Measurements from ENCODE around the gene SLC45A3. TPM values are rescaled to one million over a fixed set of nuclear protein-coding genes. Genes with fewer than 3 reads are reported as not detected.

Gene SLC45A3
- total and polyA plus RNA-seq, 2 of the 4 experiments (the other 2 are of a cell fraction): 1.4 to 2.5 TPM

- BruUV-seq (replicated peaks): no TSS peak
- no peak for ATAC-seq (ENCODE audit: low read depth)
Measured at GRCh38 chr1:205676597-205676996, 3.7 kb downstream of the SLC45A3 start.

More at GRCh38 chr1:205676597-205676996, 3.7 kb downstream of the SLC45A3 start:
- no peak overlapping the region for H3K18ac ChIP-seq (ENCODE audit: low read depth, low read length)
- no peak overlapping the region for H4K5ac ChIP-seq (ENCODE audit: low read depth, low read length)
- peaks cover 1% of the 10 kb centered on the region; the same call in 1 of the 2 replicates for H3K27me3 ChIP-seq (ENCODE audit: control insufficient read depth, insufficient read depth, low read length)
- no peak overlapping the region for H3K4me3 ChIP-seq (ENCODE audit: insufficient read depth, low read depth, low read length)
- no peaks in the 10 kb centered on the region for H3K9me3 ChIP-seq (ENCODE audit: control insufficient read depth, insufficient read depth, low read length)
- intact Hi-C loops (cut with micrococcal nuclease): no loop called here
- no peaks in the 10 kb centered on the region for H4K20me1 ChIP-seq (ENCODE audit: insufficient read depth, low read length)
- H4K8ac ChIP-seq (ENCODE audit: low read depth in 2 of 2, low read length in 2 of 2): no peak overlapping the region
- H3K4me1 ChIP-seq (ENCODE audit: control insufficient read depth, insufficient read depth, low read length): peaks cover 12% of the 10 kb centered on the region
- in situ Hi-C loops (cut with MboI; ENCODE audit: low sequenced_read_pairs): no loop called here
- no peak overlapping the region for H3K56ac ChIP-seq (ENCODE audit: extremely low read depth, insufficient read depth, low read length)
- peaks cover 5 to 19% of the 10 kb centered on the region in 2 experiments; a peak in 3 of 4 replicates for H3K79me1 ChIP-seq (ENCODE audit: low read depth in 1 of 2, low read length in 2 of 2)
- H2BK20ac ChIP-seq (ENCODE audit: low read depth, low read length): no peak overlapping the region
- no peak overlapping the region for H2BK15ac ChIP-seq (ENCODE audit: low read depth, low read length)
- ChIA-PET POLR2A (ENCODE audit: unreplicated experiment) (no interaction called here), CTCF (interaction anchor here (1.1 to 1.5 kb wide), 2 partner anchors 18 to 35 kb away, joined by 3 to 7 read pairs; no protein-coding TSS in a partner anchor)
- no peak for TF ChIP-seq CTCF (conservative IDR thresholded peaks at IDR 0.05; ENCODE audit: low read depth, low read length)
- no peak for TF ChIP-seq POLR2A (IDR thresholded peaks at IDR 0.05; ENCODE audit: low read depth, low read length)
- no peak for TF ChIP-seq ELK1 (IDR thresholded peaks at IDR 0.05; ENCODE audit: borderline replicate concordance, low read depth, low read length)
- no peak for TF ChIP-seq MAZ (IDR thresholded peaks at IDR 0.05; ENCODE audit: borderline replicate concordance, low read depth, low read length)
- no peak for TF ChIP-seq CHD1 (IDR thresholded peaks at IDR 0.05; ENCODE audit: low read depth, low read length)
- TF ChIP-seq RAD21 (IDR thresholded peaks at IDR 0.05; ENCODE audit: low read length): no peak
- no peak for TF ChIP-seq USF2 (IDR thresholded peaks at IDR 0.05; ENCODE audit: low read depth, low read length)
- no peak for TF ChIP-seq RCOR1 (IDR thresholded peaks at IDR 0.05; ENCODE audit: insufficient replicate concordance, low read length)
- no peak overlapping the region for H3K27ac ChIP-seq (ENCODE audit: insufficient read depth, low read length)
- H2BK120ac ChIP-seq (ENCODE audit: low read depth, low read length): no peak overlapping the region
- no peak overlapping the region for H3K14ac ChIP-seq (replicated peaks; ENCODE audit: low read depth, low read length)
- H3K9me1 ChIP-seq (ENCODE audit: insufficient read depth, low read length): peaks cover 3% of the 10 kb centered on the region; the same call in 1 of the 2 replicates
- H2AK5ac ChIP-seq (ENCODE audit: low read depth, low read length): no peak overlapping the region
- H3K9ac ChIP-seq (ENCODE audit: low read depth, low read length): no peak overlapping the region
- no peak overlapping the region for H2AK9ac ChIP-seq (replicated peaks; ENCODE audit: low read depth, low read length, poor library complexity)
- no peak overlapping the region for H3K4me2 ChIP-seq (ENCODE audit: low read depth, low read length)
- H2AFZ ChIP-seq (replicated peaks; ENCODE audit: low read length, poor library complexity): no peak overlapping the region
- DNase-seq: no peak
- H4K91ac ChIP-seq (ENCODE audit: insufficient read depth, low read depth, low read length): no peak overlapping the region
- no peak overlapping the region; the same call in 1 of the 2 replicates for H3K4ac ChIP-seq (ENCODE audit: low read depth, low read length)
- no peak overlapping the region for H2BK5ac ChIP-seq (ENCODE audit: low read depth, low read length, poor library complexity, severe bottlenecking)
- WGBS, 2 experiments (ENCODE audit: extremely low coverage in 2 of 2, insufficient read length in 1 of 2): 43% methylated on average over 1 of the region's 3 CpGs; no CpG with 5 or more reads in 1 of the 2 experiments
- dilution Hi-C loops (cut with HindIII; ENCODE audit: low sequenced_read_pairs, unreplicated experiment): no loop called here
- H3K36me3 ChIP-seq (ENCODE audit: control insufficient read depth, insufficient read depth, low read length): no peaks in the 10 kb centered on the region
- H3K23ac ChIP-seq (ENCODE audit: low read depth, low read length): no peak overlapping the region

Data from IMR-90 (cell line).